ENCODE results near the gene PDPK1.

The PDPK1 gene

DNA sequence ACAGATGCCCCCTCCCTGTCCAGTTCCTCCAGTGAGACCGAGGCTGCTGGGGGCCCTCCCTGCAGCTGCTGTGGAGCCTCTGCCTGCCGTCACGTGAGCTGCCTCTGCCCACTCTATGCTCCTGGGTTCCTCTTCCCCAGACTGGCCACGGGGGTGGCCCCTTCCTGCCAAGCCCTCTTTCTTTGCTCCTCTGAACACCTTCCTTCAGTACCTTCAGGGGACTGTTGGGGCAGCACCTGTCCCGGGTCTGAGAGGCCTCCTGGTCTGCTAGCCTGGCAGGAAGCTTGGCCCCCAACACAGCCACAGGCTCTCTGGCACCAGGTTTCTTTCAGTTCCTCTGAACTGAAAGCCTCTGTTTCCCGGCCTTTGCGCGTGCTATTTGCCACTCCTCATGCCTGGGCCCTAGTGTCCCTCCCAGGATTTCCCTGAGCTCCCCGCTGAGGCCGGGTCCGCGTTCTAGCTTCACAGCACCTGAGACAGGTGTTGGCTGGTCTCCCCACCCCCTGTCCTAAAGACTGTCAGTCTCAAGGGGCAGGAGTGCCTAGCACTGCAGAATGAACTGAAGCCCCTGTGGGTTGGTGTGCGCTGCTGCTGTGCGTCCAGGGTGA, 30.7 kb upstream of the PDPK1 start:
- DNase-seq: no peak

DNA sequence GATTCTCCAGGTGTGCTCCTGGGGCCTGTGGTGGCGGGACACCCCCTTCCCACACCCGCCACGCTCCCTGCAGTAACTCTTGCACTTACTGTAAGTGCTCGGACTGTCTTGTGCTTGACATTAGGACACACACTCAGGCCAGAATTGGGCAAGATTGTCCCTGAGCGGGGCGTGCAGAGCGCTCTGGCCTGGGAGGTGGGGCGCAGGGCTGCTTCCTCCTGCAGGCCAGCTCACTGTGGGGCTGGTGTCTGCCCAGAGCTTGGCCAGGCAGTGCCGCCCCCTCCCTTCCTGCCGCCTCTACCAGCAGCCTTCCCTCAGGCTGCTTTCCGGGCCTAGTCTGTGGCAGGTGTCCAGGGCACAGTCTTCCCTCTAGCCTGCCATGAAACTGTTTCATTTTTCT, 30.2 kb upstream of the PDPK1 start:
- DNase-seq: no peak

- DNase-seq: no peak
These were observed 29.0 kb upstream of the PDPK1 start for GRCh38 chr16:2508722-2509400.

GRCh38 chr16:2511128-2511800, 26.6 kb upstream of the PDPK1 start:
- no peak for DNase-seq

- no peak for DNase-seq
These were observed 25.7 kb upstream of the PDPK1 start for GRCh38 chr16:2511996-2512734.

GRCh38 chr16:2512735-2513404, 25.0 kb upstream of the PDPK1 start:
- no peak for DNase-seq

DNA sequence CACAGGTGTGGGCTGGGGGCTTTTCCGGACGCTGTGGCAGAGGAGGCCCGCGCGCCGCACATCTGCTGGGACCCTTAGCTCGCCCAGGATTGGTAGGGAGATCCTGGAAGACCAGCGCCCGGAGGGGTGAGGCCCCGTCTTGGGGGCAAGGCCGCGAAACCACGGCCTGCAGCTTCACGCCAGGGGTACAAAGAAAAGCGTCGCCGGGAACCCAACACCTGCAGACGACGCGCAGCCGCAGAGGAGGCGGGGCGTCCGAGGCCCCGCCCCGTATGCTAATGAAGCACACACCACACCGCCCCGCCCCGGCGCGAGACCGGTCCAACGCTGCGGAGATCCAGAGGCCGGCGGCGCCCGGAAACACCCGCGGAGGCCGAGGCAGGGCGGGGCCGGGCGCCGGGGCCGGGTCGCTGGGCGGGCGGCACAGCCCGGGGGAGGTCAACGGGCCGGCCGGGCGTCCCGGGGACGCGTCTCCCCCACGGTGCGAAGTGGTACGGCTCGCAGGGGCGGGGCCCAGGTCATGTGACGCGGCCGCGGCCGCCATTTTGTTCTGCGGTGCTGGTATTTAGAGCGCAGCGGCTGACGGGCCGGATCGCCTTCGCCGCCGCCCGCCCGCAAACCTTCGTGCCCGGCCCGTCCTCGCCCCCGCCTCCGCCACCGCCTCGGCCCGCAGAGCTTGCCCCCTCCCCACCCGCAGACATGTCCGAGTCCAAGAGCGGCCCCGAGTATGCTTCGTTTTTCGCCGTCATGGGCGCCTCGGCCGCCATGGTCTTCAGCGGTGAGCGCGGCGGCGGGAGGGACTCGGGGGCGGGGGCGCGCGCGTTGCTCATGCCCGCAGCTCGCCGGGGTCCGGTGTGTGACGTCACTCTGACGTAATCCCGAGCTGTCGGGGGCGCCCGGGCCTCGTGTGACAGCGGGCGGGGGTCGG, 24.2 kb upstream of the PDPK1 start, which contains the start of gene ATP6V0C:
Gene ATP6V0C, plus strand, starts transcription at position 548 of the 928 bp plus-strand sequence. Its CDS starts 152 bp downstream, at position 700.
- DNase-seq: peak; percentile 90

DNA sequence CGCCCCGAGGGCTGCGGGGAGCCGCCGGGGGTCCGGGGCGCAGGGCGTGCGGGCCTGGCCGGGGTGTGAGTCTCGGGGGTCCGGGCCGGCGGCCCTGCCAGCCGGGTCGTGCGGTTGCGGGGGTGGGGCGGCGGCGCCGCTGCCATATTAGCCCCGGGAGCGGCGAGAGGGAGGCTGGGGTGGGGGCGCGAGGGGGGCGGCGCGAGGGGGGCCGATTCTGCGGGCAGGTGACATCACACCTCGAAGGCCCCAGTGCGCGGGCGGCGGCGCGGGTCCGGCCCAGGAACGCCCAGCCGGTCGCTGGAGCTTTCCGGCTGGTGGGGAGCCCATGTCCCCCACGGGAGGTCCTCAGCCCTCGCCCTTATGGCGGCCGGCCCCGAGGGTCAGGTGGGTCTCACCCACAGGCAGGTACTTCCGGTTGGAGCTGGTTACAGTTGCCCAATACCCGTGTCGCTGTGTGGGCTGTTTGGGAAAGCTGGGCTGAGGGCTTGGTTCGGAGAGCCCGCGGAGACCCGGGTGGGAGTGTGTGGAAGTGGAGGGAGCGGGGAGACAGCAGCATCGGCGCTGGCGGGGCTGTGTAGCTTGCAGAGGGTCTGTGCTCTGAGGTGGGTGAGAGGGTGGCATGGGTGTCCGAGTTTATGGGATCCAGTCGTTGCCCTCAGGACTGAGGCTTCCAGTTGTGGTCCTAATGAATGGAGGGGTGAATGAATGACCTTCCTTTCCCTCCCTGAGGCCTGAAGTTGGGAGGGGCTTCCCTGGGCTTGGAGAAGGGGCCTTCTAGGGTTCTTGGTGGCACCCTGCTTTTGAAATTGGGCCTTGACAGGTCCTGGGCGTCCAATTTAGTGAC, 23.3 kb upstream of the PDPK1 start:
- peak; percentile 64 for DNase-seq

DNA sequence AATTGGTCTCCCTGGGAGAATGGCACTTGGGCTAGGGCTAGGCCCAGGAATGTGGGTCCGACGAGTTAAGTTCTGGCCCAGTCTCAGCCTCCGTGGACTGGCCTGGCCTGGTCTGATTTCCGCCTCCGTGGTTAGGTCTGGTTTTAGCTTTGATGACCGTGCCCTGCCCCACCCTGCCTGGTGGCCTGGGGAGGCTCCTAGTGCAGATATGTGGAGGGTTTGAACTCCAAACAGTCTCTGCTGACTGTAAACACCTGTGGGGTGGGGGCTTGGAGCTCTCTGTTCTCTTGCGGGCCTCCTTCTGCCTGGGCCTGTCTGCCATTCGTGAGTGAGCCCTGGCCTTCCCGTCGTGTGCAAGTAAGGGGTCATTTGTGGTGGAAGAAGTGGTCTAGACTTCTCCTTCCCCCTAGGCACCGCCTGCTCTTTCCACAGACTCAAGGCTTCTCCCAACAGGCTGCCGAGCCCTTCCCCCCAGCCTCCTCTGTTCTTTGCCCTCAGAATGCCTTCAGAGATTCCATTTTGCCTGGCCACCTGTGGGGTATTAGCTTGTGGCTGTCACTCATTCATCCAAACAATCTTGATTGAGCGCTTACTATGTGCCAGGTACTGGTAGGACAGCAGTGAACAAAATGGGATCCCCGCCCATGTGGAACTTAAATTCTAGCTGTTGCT, 22.5 kb upstream of the PDPK1 start:
- DNase-seq: no peak

- DNase-seq: no peak
These were observed 21.2 kb upstream of the PDPK1 start for GRCh38 chr16:2516391-2517240.

DNA sequence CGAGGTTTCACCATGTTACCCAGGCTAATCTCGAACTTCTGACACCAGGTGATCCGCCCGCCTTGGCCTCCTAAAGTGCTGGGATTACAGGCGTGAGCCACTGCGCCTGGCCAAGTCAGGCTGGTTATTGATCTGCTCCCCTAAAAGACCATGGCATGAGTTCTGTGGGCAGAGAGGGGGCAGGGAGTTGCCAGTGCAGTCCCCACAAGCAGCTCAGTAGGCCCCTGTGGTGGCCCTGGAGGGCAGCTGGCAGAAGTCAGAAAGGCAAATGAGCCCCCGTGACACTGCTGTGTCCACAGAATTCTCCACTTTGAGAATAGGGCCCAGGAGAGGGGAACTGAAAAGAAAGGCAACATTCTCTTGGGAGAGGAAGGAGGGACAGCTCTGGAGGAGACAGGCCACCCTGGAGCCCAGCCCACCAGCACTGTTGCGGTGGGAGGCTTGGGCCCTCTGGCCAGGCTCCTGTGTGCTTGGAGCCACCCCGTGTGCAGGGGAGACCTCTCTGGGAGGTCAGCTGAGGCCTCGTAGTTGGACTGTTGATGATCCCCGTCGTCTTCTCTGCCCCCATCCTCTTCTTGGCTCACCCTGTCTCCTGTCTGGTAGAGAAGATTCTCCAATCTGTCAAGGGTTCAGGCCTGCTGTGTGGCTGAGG, 19.7 kb upstream of the PDPK1 start:
- DNase-seq: no peak

DNA sequence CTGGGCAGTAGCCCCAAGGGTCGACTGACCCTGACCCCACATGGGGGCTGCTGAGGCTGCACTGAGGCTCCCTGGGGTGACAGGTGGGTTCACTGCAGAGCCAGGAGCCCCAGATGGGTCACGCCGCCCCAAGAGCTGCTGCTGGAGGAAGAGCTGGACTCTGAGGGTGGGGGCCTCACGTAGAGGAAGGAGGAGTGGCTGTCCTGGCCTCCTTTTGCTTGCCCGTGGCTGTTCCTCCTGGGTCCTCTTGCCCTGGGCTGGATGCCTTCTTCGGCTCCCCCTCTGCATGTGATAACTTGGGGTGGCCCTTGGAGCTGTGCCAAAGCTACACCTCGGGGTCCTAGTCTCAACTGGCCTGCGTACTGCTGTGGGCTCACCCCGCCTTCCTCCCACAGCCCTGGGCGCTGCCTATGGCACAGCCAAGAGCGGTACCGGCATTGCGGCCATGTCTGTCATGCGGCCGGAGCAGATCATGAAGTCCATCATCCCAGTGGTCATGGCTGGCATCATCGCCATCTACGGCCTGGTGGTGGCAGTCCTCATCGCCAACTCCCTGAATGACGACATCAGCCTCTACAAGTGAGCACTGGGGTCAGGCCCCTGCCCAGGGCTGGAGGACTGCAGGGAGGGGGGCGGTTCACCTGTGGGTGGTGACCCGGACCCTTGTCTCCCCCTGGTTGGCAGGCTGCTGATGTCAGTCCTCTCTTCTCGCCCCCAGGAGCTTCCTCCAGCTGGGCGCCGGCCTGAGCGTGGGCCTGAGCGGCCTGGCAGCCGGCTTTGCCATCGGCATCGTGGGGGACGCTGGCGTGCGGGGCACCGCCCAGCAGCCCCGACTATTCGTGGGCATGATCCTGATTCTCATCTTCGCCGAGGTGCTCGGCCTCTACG, 18.8 kb upstream of the PDPK1 start:
- DNase-seq: no peak

DNA sequence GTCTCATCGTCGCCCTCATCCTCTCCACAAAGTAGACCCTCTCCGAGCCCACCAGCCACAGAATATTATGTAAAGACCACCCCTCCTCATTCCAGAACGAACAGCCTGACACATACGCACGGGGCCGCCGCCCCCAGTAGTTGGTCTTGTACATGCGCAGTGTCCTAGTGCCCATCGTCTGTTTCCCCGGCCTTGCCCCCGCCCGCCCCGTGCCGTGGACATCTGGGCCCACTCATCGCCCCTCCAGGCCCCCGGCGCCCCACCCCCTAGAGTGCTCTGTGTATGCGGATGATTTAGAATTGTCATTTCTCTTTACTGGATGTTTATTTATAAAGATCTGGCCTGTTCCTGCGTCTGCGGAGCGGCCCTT, 18.1 kb upstream of the PDPK1 start:
- peak; percentile 39 for DNase-seq

DNA sequence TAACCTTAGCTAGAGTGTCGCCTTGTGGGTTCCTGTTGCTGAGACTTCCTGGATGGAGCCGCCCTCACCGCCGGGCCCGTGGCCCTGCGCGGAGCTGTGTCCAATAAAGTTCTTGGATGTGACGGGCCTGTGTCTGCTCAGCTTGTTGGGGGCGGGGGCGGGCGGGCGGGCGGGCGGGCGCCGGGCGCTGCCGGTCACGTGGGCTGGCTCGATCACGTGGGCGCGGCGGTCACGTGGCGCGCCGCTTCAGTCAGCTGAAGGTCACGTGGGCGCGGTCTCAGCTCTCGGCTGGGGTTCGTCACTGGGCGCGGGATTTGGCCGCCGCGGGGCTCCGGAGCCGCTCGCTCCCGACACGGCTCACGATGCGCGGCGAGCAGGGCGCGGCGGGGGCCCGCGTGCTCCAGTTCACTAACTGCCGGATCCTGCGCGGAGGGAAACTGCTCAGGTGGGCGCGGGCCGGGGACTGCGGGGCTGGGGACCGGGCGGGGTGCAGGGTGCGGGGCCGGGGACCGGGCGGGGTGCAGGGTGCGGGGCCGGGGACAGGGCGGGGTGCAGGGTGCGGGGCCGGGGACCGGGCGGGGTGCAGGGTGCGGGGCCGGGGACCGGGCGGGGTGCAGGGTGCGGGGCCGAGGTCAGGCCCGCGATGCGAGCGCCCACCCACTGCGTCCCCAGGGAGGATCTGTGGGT, 17.6 kb upstream of the PDPK1 start, which contains the start of gene AMDHD2:
Gene AMDHD2, plus strand, starts transcription at position 275 of the 687 bp plus-strand sequence. Its CDS starts 88 bp downstream, at position 363.
- peak; percentile 88 for DNase-seq

- peak; percentile 51 for DNase-seq
These were observed 16.9 kb upstream of the PDPK1 start for GRCh38 chr16:2520784-2521531.

DNA sequence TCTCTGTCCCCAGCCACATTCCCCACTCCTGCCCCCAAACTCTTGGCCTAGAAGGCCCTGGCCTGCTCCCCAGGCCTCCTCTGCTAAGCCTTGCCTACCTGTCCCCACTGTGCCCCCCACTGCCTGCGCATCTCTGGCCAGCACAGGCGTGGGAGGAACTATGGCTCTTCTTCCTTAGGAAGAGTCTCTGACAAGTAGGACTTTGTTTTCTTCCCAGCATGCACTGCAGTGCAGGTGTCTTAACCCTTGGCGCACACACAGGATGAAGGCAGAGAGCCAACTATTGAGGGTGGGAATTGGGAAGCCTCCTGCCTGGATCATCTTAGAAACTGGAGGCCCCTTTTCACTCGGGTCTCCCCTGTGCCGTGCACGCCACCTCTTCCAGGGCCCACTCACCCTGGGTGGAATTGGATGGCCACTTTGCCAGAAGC, 14.0 kb upstream of the PDPK1 start:
- no peak for DNase-seq

Data from activated gamma-delta T cell (primary cell).